ENCODE data around the gene GPRC5C.

GPRC5C gene

DNA sequence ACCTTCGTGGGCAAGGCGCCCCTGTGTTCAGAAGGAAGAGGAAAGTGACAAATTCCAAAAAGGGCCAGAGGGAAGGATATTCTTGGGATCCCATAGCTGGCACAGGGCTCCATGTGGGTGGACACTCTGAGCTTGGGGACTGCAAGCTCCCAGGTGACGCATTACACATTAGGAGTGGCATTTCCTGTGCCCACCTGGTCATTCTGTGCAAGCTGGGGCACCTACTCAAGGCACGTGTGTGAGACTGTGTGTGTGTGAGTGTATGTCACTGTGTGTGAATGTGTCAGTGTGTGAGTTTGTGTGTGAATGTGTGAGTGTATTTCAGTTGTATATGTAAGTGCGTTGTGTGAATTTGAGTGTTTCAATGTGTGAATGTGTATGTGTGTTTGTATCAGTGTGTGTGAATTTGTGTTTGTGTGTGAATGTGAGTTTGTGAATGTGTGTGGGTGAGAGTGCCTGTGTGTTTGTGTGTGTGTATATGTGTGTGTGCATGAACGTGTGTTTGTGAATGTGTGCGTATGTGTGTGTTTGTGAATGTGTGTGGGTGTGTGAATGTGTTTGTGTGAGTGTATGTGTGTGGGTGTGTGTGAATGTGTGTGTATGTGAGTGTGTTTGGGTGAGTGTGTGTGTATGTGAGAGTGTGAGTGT, 33.0 kb downstream of the GPRC5C start:
- peaks cover 5% of the 10 kb centered on the region for H3K36me3 Mint-ChIP-seq
- H3K9me3 Mint-ChIP-seq = no peaks in the 10 kb centered on the region
- no peak overlapping the region for H3K4me3 Mint-ChIP-seq
- H3K27ac Mint-ChIP-seq = no peak overlapping the region
- DNase-seq (ENCODE audit: low spot score in 2 of 2) (no peak), ATAC-seq (no peak)
- H3K4me1 Mint-ChIP-seq = peaks cover 47% of the 10 kb centered on the region

GRCh38 chr17:74465378-74466110, 33.7 kb downstream of the GPRC5C start:
- Mint-ChIP-seq H3K4me3 (no peak overlapping the region), H3K36me3 (peaks cover 12% of the 10 kb centered on the region), H3K9me3 (no peaks in the 10 kb centered on the region), H3K4me1 (peaks cover 48% of the 10 kb centered on the region), H3K27ac (no peak overlapping the region)
- no peak for DNase-seq (ENCODE audit: low spot score in 2 of 2)
- ATAC-seq = no peak

GRCh38 chr17:74466111-74466827, 34.4 kb downstream of the GPRC5C start, which contains the start of gene CD300A:
CD300A (plus strand) TSS chr17:74466634; CDS start chr17:74466704, 70 bp downstream.
- H3K9me3 Mint-ChIP-seq = no peaks in the 10 kb centered on the region
- no peak within 1 kb of the TSS for H3K27ac Mint-ChIP-seq
- peaks cover 51% of the 10 kb centered on the region for H3K4me1 Mint-ChIP-seq
- ATAC-seq (peak; percentile 14), DNase-seq (ENCODE audit: low spot score in 2 of 2) (no peak)
- H3K4me3 Mint-ChIP-seq = no peak within 1 kb of the TSS
- peaks cover 17% of the 10 kb centered on the region for H3K36me3 Mint-ChIP-seq

DNA sequence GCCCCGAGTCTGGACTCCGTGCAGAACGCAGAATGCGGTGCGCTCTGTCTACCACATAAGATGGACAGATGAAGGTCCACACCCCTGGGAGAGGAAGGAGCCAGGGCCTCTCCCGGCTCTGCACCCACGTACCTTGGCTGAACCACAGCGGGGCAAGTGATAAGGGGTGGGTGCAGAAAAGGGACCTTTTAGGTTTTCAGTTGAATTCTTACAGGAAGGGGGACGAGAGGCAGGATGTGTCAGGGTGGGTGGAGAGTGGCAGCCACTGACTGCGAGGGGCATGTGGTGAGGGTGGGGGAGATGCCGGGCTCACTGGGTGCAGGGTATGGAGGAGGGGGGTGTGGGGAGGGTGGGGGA, 34.9 kb downstream of the GPRC5C start:
- Mint-ChIP-seq H3K9me3 (no peaks in the 10 kb centered on the region), H3K4me1 (peaks cover 51% of the 10 kb centered on the region), H3K4me3 (no peak overlapping the region), H3K36me3 (peaks cover 22% of the 10 kb centered on the region), H3K27ac (no peak overlapping the region)
- peak in 1 of 2 donors; percentile 61 for DNase-seq (ENCODE audit: low spot score in 2 of 2)
- ATAC-seq = peak; percentile 40

GRCh38 chr17:74467221-74467951, 35.5 kb downstream of the GPRC5C start:
- Mint-ChIP-seq H3K36me3 (peaks cover 28% of the 10 kb centered on the region), H3K27ac (no peak overlapping the region), H3K4me3 (no peak overlapping the region), H3K4me1 (peaks cover 51% of the 10 kb centered on the region), H3K9me3 (no peaks in the 10 kb centered on the region)
- peak; percentile 61 for ATAC-seq
- no peak for DNase-seq (ENCODE audit: low spot score in 2 of 2)

GRCh38 chr17:74471341-74471740, 39.5 kb downstream of the GPRC5C start:
- peak; percentile 63 for ATAC-seq
- Mint-ChIP-seq H3K4me3 (no peak overlapping the region), H3K36me3 (peaks cover 59% of the 10 kb centered on the region), H3K9me3 (peaks cover 4% of the 10 kb centered on the region), H3K4me1 (peaks cover 70% of the 10 kb centered on the region), H3K27ac (peak overlapping the region; percentile 87)
- no peak for DNase-seq (ENCODE audit: low spot score in 2 of 2)

DNA sequence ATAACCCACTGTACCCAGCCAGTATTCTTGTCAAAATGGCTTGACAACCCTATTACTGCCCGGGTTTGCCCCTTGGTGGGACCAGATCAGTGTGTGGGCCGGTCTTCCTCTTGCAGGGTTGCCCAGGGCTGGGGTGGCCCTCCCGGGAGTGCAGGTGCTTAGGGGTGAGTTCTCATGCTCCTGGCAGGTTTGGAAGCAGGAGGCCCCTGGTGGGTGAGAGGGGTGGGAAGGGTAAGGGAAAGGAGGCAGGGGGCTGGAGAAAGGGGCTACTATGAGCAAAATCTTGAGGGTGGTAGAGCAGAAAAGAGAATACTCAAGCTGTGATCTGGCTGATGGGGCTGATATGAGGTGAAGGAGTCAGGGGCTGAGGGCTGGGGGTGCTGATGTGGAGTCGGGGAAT, 41.0 kb downstream of the GPRC5C start:
- Mint-ChIP-seq H3K36me3 (peaks cover 65% of the 10 kb centered on the region), H3K4me1 (peaks cover 78% of the 10 kb centered on the region), H3K27ac (peak overlapping the region; percentile 87), H3K4me3 (no peak overlapping the region), H3K9me3 (peaks cover 4% of the 10 kb centered on the region)
- ATAC-seq (no peak), DNase-seq (ENCODE audit: low spot score in 2 of 2) (no peak)

DNA sequence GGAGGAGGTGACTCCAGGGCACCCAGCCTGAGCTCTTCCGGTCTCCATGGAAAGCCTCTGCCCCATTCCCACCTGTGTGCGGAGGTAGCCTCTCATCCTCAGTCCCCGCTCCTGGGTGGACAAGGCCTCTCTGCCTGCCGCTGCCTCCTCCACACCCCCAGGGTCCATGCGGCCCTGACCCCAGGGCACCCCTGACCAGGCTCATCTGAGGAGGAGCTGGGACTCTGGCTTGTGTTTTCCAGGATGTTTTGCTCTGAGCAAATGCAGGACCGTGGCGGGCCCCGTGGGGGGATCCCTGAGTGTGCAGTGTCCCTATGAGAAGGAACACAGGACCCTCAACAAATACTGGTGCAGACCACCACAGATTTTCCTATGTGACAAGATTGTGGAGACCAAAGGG, 41.4 kb downstream of the GPRC5C start:
- Mint-ChIP-seq H3K4me1 (peaks cover 82% of the 10 kb centered on the region), H3K27ac (peak overlapping the region; percentile 87), H3K9me3 (peaks cover 4% of the 10 kb centered on the region), H3K4me3 (no peak overlapping the region), H3K36me3 (peaks cover 65% of the 10 kb centered on the region)
- ATAC-seq = no peak
- no peak for DNase-seq (ENCODE audit: low spot score in 2 of 2)

DNA sequence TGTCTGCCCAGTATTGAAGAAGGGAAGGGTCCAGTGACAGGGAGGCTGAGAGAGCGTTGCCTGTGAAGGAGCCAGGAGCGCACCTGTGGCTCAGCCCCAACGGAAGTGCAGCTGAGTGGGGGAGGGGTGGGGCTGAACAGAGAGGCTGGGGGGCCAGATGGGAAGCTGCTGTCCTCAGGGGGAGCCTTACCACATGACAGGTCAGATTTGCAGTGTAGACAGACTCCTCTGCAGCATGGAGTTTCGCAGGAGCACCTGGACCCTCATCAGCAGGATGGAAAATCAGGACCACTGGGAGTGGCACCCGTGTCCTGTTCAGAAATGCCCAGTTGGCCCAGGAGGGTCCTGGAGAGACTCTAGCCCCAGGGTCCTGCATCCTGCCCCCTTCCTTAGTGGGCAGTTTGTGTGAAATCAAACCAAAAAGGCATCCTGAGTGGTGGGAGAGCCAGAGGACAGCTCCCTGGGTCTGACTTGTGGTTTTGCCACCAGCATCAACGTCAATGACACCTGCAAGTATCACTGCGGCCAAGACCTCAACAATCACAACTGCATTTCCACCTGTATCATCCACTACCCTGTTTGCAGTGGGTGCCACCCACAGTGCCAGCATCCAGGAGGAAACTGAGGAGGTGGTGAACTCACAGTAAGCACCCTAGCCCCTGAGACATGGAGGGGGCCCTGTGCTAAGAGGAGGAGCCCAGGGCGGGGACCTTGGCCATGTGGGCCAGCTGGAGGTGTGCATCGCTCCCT, 42.3 kb downstream of the GPRC5C start:
- no peak for DNase-seq (ENCODE audit: low spot score in 2 of 2)
- peaks cover 65% of the 10 kb centered on the region for H3K36me3 Mint-ChIP-seq
- H3K4me1 Mint-ChIP-seq = peaks cover 91% of the 10 kb centered on the region
- peak overlapping the region; percentile 87 for H3K27ac Mint-ChIP-seq
- peaks cover 4% of the 10 kb centered on the region for H3K9me3 Mint-ChIP-seq
- H3K4me3 Mint-ChIP-seq = no peak overlapping the region
- ATAC-seq = peak; percentile 45

DNA sequence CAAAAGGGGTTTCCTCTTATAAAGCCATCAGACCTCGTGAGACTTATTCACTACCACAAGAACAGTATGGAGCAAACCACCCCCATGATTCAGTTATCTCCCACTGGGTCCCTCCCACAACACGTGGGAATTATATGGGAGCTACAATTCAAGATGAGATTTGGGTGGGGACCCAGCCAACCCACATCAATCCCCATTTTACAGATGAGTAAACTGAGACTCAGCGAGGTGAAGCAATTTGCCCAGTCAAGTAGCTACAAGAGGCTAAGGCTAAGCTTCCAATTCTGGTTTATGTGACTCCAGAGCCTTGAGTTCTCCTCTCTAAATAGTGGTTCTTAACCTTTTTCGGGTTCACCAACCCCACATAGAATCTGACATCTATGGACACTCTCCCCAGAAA, 43.3 kb downstream of the GPRC5C start:
- no peak overlapping the region for H3K4me3 Mint-ChIP-seq
- peaks cover 91% of the 10 kb centered on the region for H3K4me1 Mint-ChIP-seq
- H3K36me3 Mint-ChIP-seq = peaks cover 64% of the 10 kb centered on the region
- H3K9me3 Mint-ChIP-seq = peaks cover 4% of the 10 kb centered on the region
- ATAC-seq (no peak), DNase-seq (ENCODE audit: low spot score in 2 of 2) (no peak)
- H3K27ac Mint-ChIP-seq = peak overlapping the region; percentile 37

- peaks cover 4% of the 10 kb centered on the region for H3K9me3 Mint-ChIP-seq
- ATAC-seq (no peak), DNase-seq (ENCODE audit: low spot score in 2 of 2) (no peak)
- H3K36me3 Mint-ChIP-seq = peaks cover 61% of the 10 kb centered on the region
- peaks cover 92% of the 10 kb centered on the region for H3K4me1 Mint-ChIP-seq
- H3K27ac Mint-ChIP-seq = peak overlapping the region; percentile 90
- H3K4me3 Mint-ChIP-seq = no peak overlapping the region
Observed at GRCh38 chr17:74477411-74477810, 45.5 kb downstream of the GPRC5C start.

- Mint-ChIP-seq H3K4me1 (peaks cover 89% of the 10 kb centered on the region), H3K27ac (peak overlapping the region; percentile 90), H3K9me3 (peaks cover 4% of the 10 kb centered on the region), H3K36me3 (peaks cover 61% of the 10 kb centered on the region), H3K4me3 (peak overlapping the region; percentile 37)
- DNase-seq (ENCODE audit: low spot score in 2 of 2) = no peak
- peak; percentile 48 for ATAC-seq
Observed at GRCh38 chr17:74478420-74479100, 46.7 kb downstream of the GPRC5C start.

- Mint-ChIP-seq H3K4me1 (peaks cover 72% of the 10 kb centered on the region), H3K36me3 (peaks cover 58% of the 10 kb centered on the region), H3K4me3 (peak overlapping the region; percentile 37), H3K9me3 (peaks cover 4% of the 10 kb centered on the region), H3K27ac (peak overlapping the region; percentile 90)
- no peak for DNase-seq (ENCODE audit: low spot score in 2 of 2)
- ATAC-seq = no peak
Observed at GRCh38 chr17:74480290-74480689, 48.4 kb downstream of the GPRC5C start.

DNA sequence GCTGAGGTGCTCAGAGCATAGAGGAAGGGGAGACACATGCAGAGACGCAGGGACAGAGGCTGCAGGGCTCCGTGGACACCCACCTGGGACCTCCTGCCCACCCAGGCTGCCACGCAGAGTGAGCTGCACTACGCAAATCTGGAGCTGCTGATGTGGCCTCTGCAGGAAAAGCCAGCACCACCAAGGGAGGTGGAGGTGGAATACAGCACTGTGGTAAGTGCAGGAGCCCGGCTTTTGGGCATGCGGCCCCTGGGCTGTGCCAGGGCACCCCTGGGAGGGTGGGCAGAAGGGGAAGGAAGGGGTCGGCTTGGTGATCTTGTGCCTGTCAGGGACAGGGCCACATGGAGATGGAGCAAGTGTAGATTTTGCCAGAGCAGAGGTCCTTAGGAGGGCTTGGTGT, 49.7 kb downstream of the GPRC5C start:
- Mint-ChIP-seq H3K4me1 (peaks cover 62% of the 10 kb centered on the region), H3K4me3 (no peak overlapping the region), H3K27ac (peak overlapping the region; percentile 90), H3K36me3 (peaks cover 58% of the 10 kb centered on the region), H3K9me3 (no peaks in the 10 kb centered on the region)
- DNase-seq (ENCODE audit: low spot score in 2 of 2) = no peak
- no peak for ATAC-seq
